Smooth muscle cell (in vitro differentiated cells): ENCODE results near the gene MRPL47. TPM values are rescaled to one million over a fixed set of nuclear protein-coding genes. Genes with fewer than 3 reads are reported as not detected.

Experiments
- DNase-seq: peaks from one replicate; lab custom pipeline; 2025; ENCODE audit not compliant: unreplicated experiment; lab: John Stamatoyannopoulos, UW
- H2AFZ ChIP-seq: fragments of 200-600 bp; sonication (generic); 2 replicates; pipeline ENCODE4 v1.6.0; 2016; ENCODE audit warnings: antibody characterized with exemption, low read depth, mild to moderate bottlenecking
- H3F3A ChIP-seq: fragments of 200-600 bp; sonication (generic); 2 replicates; pipeline ENCODE4 v1.6.0; 2017; ENCODE audit warnings: antibody characterized with exemption, low read depth
- H3K27ac ChIP-seq: fragments of 200-600 bp; sonication (generic); 2 replicates; pipeline ENCODE4 v1.5.1; 2016; ENCODE audit warnings: low read depth, mild to moderate bottlenecking
- H3K27me3 ChIP-seq: fragments of 200-600 bp; sonication (generic); 2 replicates; pipeline ENCODE4 v1.6.1; 2016; ENCODE audit warnings: low read depth, mild to moderate bottlenecking
- H3K36me3 ChIP-seq: fragments of 200-600 bp; sonication (generic); 2 replicates; pipeline ENCODE4 v1.5.1; 2016; ENCODE audit warnings: low read depth
- H3K4me1 ChIP-seq: fragments of 200-600 bp; sonication (generic); 2 replicates; pipeline ENCODE4 v1.5.1; 2016; ENCODE audit warnings: low read depth
- H3K4me2 ChIP-seq: fragments of 200-600 bp; sonication (generic); 2 replicates; pipeline ENCODE4 v1.6.0; 2016; ENCODE audit warnings: mild to moderate bottlenecking
- H3K4me3 ChIP-seq: fragments of 200-600 bp; sonication (generic); 2 replicates; pipeline ENCODE4 v1.5.1; 2016; ENCODE audit warnings: mild to moderate bottlenecking
- H3K79me2 ChIP-seq: fragments of 200-600 bp; sonication (generic); 2 replicates; pipeline ENCODE4 v1.6.0; 2016; ENCODE audit warnings: low read depth, mild to moderate bottlenecking
- H3K9ac ChIP-seq: fragments of 200-600 bp; sonication (generic); 2 replicates; pipeline ENCODE4 v1.6.0; 2016; ENCODE audit warnings: low read depth
- H3K9me3 ChIP-seq: fragments of 200-600 bp; sonication (generic); replicated peaks from 2 replicates; pipeline ENCODE4 v1.5.1; 2016; ENCODE audit warnings: low read depth
- H4K20me1 ChIP-seq: fragments of 200-600 bp; sonication (generic); 2 replicates; pipeline ENCODE4 v1.6.0; 2016; ENCODE audit warnings: low read depth
- WGBS: methylation state at CpG from one replicate; pipeline ENCODE4 v1.1.7; 2016; ENCODE audit warnings: low lambda C conversion rate; 5-methylcytosine and 5-hydroxymethylcytosine counted together
- polyA plus RNA-seq: library from polyadenylated mRNA; unstranded; fragments of >200 nt; fragmentation: Nextera tagmentation; extraction: Ambion mirVana; gene quantifications from 2 replicates; pipeline ENCODE4 v1.2.1, GENCODE V29; 2016
- total RNA-seq: library from RNA; depleted of rRNA; stranded (reverse); fragments of >200 nt; gene quantifications from 2 replicates; pipeline ENCODE4 v1.2.3, GENCODE V29; 2014
- TF ChIP-seq, protein P1 (sequence below): fragments of 200-600 bp; sonication (generic); IDR thresholded peaks from 2 replicates; pipeline ENCODE4 v1.5.1; 2017; ENCODE audit warnings: borderline replicate concordance, mild to moderate bottlenecking, antibody characterized with exemption; ENCODE audit not compliant: insufficient read depth, poor library complexity, severe bottlenecking

Gene MRPL47
- total and polyA plus RNA-seq, 2 experiments from 2014 or later: 79.7 to 85.8 TPM

DNA sequence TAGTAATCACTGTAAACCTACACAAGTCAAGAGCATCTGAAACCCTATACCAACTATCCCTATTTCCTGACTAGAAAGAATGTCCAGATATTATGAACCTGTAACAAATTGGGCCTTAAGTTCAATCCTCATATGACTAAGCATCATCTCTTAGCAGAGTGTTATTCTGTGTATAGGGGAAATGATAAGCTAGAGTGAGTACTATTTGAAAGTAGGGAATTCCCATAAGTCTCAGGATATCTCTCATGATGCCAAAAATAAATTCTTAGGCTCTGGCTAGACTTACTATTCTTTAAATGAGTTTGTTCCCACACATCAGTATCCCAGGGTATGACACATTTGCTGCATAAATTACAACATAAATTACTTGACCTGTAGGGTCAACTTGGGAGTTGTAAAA lies 15.3 kb downstream of the MRPL47 start:
- no peak for DNase-seq
- H4K20me1 ChIP-seq: peaks cover 16% of the 10 kb centered on the region
- TF ChIP-seq, protein P1, sequence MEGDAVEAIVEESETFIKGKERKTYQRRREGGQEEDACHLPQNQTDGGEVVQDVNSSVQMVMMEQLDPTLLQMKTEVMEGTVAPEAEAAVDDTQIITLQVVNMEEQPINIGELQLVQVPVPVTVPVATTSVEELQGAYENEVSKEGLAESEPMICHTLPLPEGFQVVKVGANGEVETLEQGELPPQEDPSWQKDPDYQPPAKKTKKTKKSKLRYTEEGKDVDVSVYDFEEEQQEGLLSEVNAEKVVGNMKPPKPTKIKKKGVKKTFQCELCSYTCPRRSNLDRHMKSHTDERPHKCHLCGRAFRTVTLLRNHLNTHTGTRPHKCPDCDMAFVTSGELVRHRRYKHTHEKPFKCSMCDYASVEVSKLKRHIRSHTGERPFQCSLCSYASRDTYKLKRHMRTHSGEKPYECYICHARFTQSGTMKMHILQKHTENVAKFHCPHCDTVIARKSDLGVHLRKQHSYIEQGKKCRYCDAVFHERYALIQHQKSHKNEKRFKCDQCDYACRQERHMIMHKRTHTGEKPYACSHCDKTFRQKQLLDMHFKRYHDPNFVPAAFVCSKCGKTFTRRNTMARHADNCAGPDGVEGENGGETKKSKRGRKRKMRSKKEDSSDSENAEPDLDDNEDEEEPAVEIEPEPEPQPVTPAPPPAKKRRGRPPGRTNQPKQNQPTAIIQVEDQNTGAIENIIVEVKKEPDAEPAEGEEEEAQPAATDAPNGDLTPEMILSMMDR: no peak
- no peaks in the 10 kb centered on the region for H3K79me2 ChIP-seq
- no peak overlapping the region for H3K4me2 ChIP-seq
- H3K4me3 ChIP-seq: no peak overlapping the region
- no peak overlapping the region for H3K27ac ChIP-seq
- H3K4me1 ChIP-seq: no peaks in the 10 kb centered on the region
- peaks cover 67% of the 10 kb centered on the region for H3K36me3 ChIP-seq
- H3K9me3 ChIP-seq: no peaks in the 10 kb centered on the region
- H3K9ac ChIP-seq: no peak overlapping the region
- H2AFZ ChIP-seq: no peak overlapping the region
- H3F3A ChIP-seq: no peaks in the 10 kb centered on the region
- H3K27me3 ChIP-seq: no peaks in the 10 kb centered on the region

- WGBS: 85% methylated on average over 1 of the region's 1 CpG
- Histone ChIP-seq H2AFZ (no peak overlapping the region), H4K20me1 (no peaks in the 10 kb centered on the region), H3K36me3 (peaks cover 43% of the 10 kb centered on the region), H3K27ac (no peak overlapping the region), H3K79me2 (no peaks in the 10 kb centered on the region), H3K4me3 (no peak overlapping the region), H3F3A (no peaks in the 10 kb centered on the region), H3K9me3 (no peaks in the 10 kb centered on the region), H3K4me2 (no peak overlapping the region), H3K9ac (no peak overlapping the region), H3K4me1 (no peaks in the 10 kb centered on the region), H3K27me3 (no peaks in the 10 kb centered on the region)
- TF ChIP-seq, protein P1: no peak
- DNase-seq: no peak
These were observed 23.4 kb downstream of the MRPL47 start for GRCh38 chr3:179580992-179581391.

DNA sequence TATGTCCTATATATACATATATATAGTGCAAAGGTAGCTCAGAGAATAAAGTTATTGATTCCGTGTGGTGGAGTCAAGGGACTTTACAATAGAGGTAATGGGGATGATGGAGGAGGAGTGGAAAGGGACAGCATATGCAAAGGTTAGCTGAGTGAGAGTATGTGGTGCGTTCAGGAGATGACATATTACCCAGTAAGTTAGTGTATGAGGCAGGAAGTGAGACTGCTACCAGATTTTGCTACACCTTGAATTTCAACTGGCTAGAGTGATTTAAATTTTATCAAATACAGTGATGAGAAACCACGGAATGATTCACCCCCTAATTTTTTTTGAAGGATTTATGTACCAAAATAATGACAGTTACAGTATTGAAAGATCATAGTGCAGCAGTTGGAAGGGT lies 38.9 kb downstream of the MRPL47 start:
- Histone ChIP-seq H3K79me2 (peaks cover 47% of the 10 kb centered on the region), H3K27ac (no peak overlapping the region)
- WGBS: 94% methylated on average over 3 of the region's 3 CpGs

More for the DNA sequence above, 38.9 kb downstream of the MRPL47 start:
- Histone ChIP-seq H3K36me3 (peaks cover 5% of the 10 kb centered on the region), H3K4me3 (no peak overlapping the region), H2AFZ (no peak overlapping the region), H3K4me1 (peaks cover 7% of the 10 kb centered on the region), H4K20me1 (peaks cover 39% of the 10 kb centered on the region), H3K9ac (no peak overlapping the region), H3K9me3 (no peaks in the 10 kb centered on the region), H3F3A (no peaks in the 10 kb centered on the region), H3K27me3 (no peaks in the 10 kb centered on the region), H3K4me2 (no peak overlapping the region)
- no peak for DNase-seq
- TF ChIP-seq, protein P1: no peak
